ENCODE data around the gene YIPF2. TPM values are rescaled to one million over a fixed set of nuclear protein-coding genes. Genes with fewer than 3 reads are reported as not detected.

YIPF2 gene
- total and polyA plus RNA-seq, 2 donors: 28.8 to 40.2 TPM

- Histone ChIP-seq H3K27ac (ENCODE audit: low read depth in 1 of 2, low read length in 1 of 2) (no peak overlapping the region), H3K9me3 (ENCODE audit: control insufficient read depth in 2 of 2, insufficient read depth in 1 of 2, low read length in 1 of 2) (no peaks in the 10 kb centered on the region), H3K36me3 (ENCODE audit: control insufficient read depth in 2 of 2, insufficient read depth in 2 of 2, low read length in 1 of 2) (no peaks in the 10 kb centered on the region), H3K4me3 (ENCODE audit: low read length in 2 of 2) (no peak overlapping the region), H3K27me3 (ENCODE audit: control insufficient read depth in 2 of 2, insufficient read depth in 1 of 2, low read length in 1 of 2) (no peaks in the 10 kb centered on the region), H3K4me1 (ENCODE audit: control insufficient read depth in 2 of 2, insufficient read depth in 2 of 2, low read length in 2 of 2) (peaks cover 3 to 15% of the 10 kb centered on the region in 2 donors)
- WGBS: 95% methylated on average over 10 of the region's 10 CpGs
- DNase-seq (ENCODE audit: low read depth in 6 of 9, low spot score in 9 of 9): no peak
Observed at GRCh38 chr19:10899151-10899653, 29.2 kb downstream of the YIPF2 start.

DNA sequence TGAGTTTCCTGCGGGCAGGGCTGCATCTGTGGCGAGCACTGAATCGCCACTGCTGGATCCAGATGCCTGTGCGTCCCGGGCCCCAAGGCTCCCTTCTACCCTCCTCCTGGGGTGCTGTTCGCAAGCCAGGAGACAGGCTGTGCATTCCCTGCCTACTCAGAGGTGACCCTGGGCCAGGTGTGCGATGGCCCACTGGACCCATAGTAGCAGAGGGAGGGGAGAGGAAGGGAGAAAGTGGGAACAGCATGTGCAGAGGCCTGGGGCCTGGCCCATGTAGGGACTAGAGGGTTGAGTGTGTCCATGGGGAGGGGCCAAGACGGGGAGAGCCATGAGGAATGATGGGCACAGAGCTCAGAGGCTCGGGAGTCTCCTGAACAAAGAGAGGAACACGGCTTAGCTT lies 29.8 kb downstream of the YIPF2 start:
- DNase-seq (ENCODE audit: low read depth in 6 of 9, low spot score in 9 of 9): no peak
- Histone ChIP-seq H3K27ac (ENCODE audit: low read depth in 1 of 2, low read length in 1 of 2) (no peak overlapping the region), H3K36me3 (ENCODE audit: control insufficient read depth in 2 of 2, insufficient read depth in 2 of 2, low read length in 1 of 2) (no peaks in the 10 kb centered on the region), H3K4me3 (ENCODE audit: low read length in 2 of 2) (no peak overlapping the region), H3K9me3 (ENCODE audit: control insufficient read depth in 2 of 2, insufficient read depth in 1 of 2, low read length in 1 of 2) (no peaks in the 10 kb centered on the region), H3K27me3 (ENCODE audit: control insufficient read depth in 2 of 2, insufficient read depth in 1 of 2, low read length in 1 of 2) (no peaks in the 10 kb centered on the region), H3K4me1 (ENCODE audit: control insufficient read depth in 2 of 2, insufficient read depth in 2 of 2, low read length in 2 of 2) (peaks cover 3 to 15% of the 10 kb centered on the region in 2 donors)
- WGBS: 97% methylated on average over 10 of the region's 10 CpGs

GRCh38 chr19:10896851-10897526 lies 31.4 kb downstream of the YIPF2 start:
- Histone ChIP-seq H3K27ac (ENCODE audit: low read depth in 1 of 2, low read length in 1 of 2) (peak overlapping the region in 1 of 2 donors; percentile 82), H3K9me3 (ENCODE audit: control insufficient read depth in 2 of 2, insufficient read depth in 1 of 2, low read length in 1 of 2) (no peaks in the 10 kb centered on the region), H3K4me1 (ENCODE audit: control insufficient read depth in 2 of 2, insufficient read depth in 2 of 2, low read length in 2 of 2) (peaks cover 3 to 15% of the 10 kb centered on the region in 2 donors), H3K4me3 (ENCODE audit: low read length in 2 of 2) (no peak overlapping the region), H3K27me3 (ENCODE audit: control insufficient read depth in 2 of 2, insufficient read depth in 1 of 2, low read length in 1 of 2) (no peaks in the 10 kb centered on the region), H3K36me3 (ENCODE audit: control insufficient read depth in 2 of 2, insufficient read depth in 2 of 2, low read length in 1 of 2) (no peaks in the 10 kb centered on the region)
- peak in 4 of 9 donors; percentile 27 to 66 (median 45) for DNase-seq (ENCODE audit: low read depth in 6 of 9, low spot score in 9 of 9)
- 80% methylated on average over 7 of the region's 7 CpGs for WGBS

- WGBS: 97% methylated on average over 12 of the region's 12 CpGs
- Histone ChIP-seq H3K4me3 (ENCODE audit: low read length in 2 of 2) (no peak overlapping the region), H3K9me3 (ENCODE audit: control insufficient read depth in 2 of 2, insufficient read depth in 1 of 2, low read length in 1 of 2) (no peaks in the 10 kb centered on the region), H3K27ac (ENCODE audit: low read depth in 1 of 2, low read length in 1 of 2) (no peak overlapping the region), H3K4me1 (ENCODE audit: control insufficient read depth in 2 of 2, insufficient read depth in 2 of 2, low read length in 2 of 2) (peaks cover 3 to 21% of the 10 kb centered on the region in 2 donors), H3K36me3 (ENCODE audit: control insufficient read depth in 2 of 2, insufficient read depth in 2 of 2, low read length in 1 of 2) (no peaks in the 10 kb centered on the region), H3K27me3 (ENCODE audit: control insufficient read depth in 2 of 2, insufficient read depth in 1 of 2, low read length in 1 of 2) (no peaks in the 10 kb centered on the region)
- DNase-seq (ENCODE audit: low read depth in 6 of 9, low spot score in 9 of 9): no peak
Observed at GRCh38 chr19:10895920-10896319, 32.5 kb downstream of the YIPF2 start.

- WGBS: 97% methylated on average over 6 of the region's 6 CpGs
- H3K36me3 ChIP-seq (ENCODE audit: control insufficient read depth in 2 of 2, insufficient read depth in 2 of 2, low read length in 1 of 2): no peaks in the 10 kb centered on the region
- peaks cover 3 to 21% of the 10 kb centered on the region in 2 donors for H3K4me1 ChIP-seq (ENCODE audit: control insufficient read depth in 2 of 2, insufficient read depth in 2 of 2, low read length in 2 of 2)
- no peaks in the 10 kb centered on the region for H3K9me3 ChIP-seq (ENCODE audit: control insufficient read depth in 2 of 2, insufficient read depth in 1 of 2, low read length in 1 of 2)
- DNase-seq (ENCODE audit: low read depth in 6 of 9, low spot score in 9 of 9): no peak
- no peak overlapping the region for H3K4me3 ChIP-seq (ENCODE audit: low read length in 2 of 2)
- H3K27ac ChIP-seq (ENCODE audit: low read depth in 1 of 2, low read length in 1 of 2): no peak overlapping the region
- H3K27me3 ChIP-seq (ENCODE audit: control insufficient read depth in 2 of 2, insufficient read depth in 1 of 2, low read length in 1 of 2): no peaks in the 10 kb centered on the region
Observed at GRCh38 chr19:10895363-10895762, 33.1 kb downstream of the YIPF2 start.

- peaks cover 3 to 21% of the 10 kb centered on the region in 2 donors for H3K4me1 ChIP-seq (ENCODE audit: control insufficient read depth in 2 of 2, insufficient read depth in 2 of 2, low read length in 2 of 2)
Observed at GRCh38 chr19:10894911-10895213, 33.6 kb downstream of the YIPF2 start.

DNA sequence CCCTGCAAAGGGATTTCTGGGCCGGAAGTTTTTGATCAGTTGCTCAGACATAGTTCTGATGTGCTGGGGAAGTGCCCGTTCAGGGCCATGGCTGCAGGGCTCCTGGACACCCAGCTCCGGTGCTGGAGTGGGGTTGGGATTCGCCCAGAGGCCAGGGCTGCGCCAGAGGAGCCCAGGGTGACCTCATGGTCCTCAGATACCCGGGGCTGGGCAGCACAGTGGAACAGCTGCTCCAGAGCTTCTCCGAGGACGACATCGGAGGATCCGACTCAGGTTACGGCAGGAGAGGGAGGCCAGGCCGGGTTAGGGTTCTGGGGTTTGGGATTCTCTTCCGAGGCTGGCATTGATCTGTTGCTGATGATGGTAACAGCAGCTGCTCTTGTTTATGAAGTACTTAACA lies 36.2 kb downstream of the YIPF2 start:
- WGBS: 97% methylated on average over 13 of the region's 13 CpGs
- no peaks in the 10 kb centered on the region for H3K9me3 ChIP-seq (ENCODE audit: control insufficient read depth in 2 of 2, insufficient read depth in 1 of 2, low read length in 1 of 2)
- no peak overlapping the region for H3K27ac ChIP-seq (ENCODE audit: low read depth in 1 of 2, low read length in 1 of 2)
- H3K27me3 ChIP-seq (ENCODE audit: control insufficient read depth in 2 of 2, insufficient read depth in 1 of 2, low read length in 1 of 2): no peaks in the 10 kb centered on the region
- H3K4me3 ChIP-seq (ENCODE audit: low read length in 2 of 2): no peak overlapping the region
- H3K4me1 ChIP-seq (ENCODE audit: control insufficient read depth in 2 of 2, insufficient read depth in 2 of 2, low read length in 2 of 2): peaks cover 3 to 25% of the 10 kb centered on the region in 2 donors
- DNase-seq (ENCODE audit: low read depth in 6 of 9, low spot score in 9 of 9): no peak
- peaks cover 0 to 3% of the 10 kb centered on the region in 2 donors for H3K36me3 ChIP-seq (ENCODE audit: control insufficient read depth in 2 of 2, insufficient read depth in 2 of 2, low read length in 1 of 2)

More at GRCh38 chr19:10894911-10895213, 33.6 kb downstream of the YIPF2 start:
- H3K27me3 ChIP-seq (ENCODE audit: control insufficient read depth in 2 of 2, insufficient read depth in 1 of 2, low read length in 1 of 2): no peaks in the 10 kb centered on the region
- no peak overlapping the region for H3K27ac ChIP-seq (ENCODE audit: low read depth in 1 of 2, low read length in 1 of 2)
- H3K4me3 ChIP-seq (ENCODE audit: low read length in 2 of 2): no peak overlapping the region
- H3K9me3 ChIP-seq (ENCODE audit: control insufficient read depth in 2 of 2, insufficient read depth in 1 of 2, low read length in 1 of 2): no peaks in the 10 kb centered on the region
- DNase-seq (ENCODE audit: low read depth in 6 of 9, low spot score in 9 of 9): no peak
- H3K36me3 ChIP-seq (ENCODE audit: control insufficient read depth in 2 of 2, insufficient read depth in 2 of 2, low read length in 1 of 2): no peaks in the 10 kb centered on the region
- 98% methylated on average over 7 of the region's 7 CpGs for WGBS

DNA sequence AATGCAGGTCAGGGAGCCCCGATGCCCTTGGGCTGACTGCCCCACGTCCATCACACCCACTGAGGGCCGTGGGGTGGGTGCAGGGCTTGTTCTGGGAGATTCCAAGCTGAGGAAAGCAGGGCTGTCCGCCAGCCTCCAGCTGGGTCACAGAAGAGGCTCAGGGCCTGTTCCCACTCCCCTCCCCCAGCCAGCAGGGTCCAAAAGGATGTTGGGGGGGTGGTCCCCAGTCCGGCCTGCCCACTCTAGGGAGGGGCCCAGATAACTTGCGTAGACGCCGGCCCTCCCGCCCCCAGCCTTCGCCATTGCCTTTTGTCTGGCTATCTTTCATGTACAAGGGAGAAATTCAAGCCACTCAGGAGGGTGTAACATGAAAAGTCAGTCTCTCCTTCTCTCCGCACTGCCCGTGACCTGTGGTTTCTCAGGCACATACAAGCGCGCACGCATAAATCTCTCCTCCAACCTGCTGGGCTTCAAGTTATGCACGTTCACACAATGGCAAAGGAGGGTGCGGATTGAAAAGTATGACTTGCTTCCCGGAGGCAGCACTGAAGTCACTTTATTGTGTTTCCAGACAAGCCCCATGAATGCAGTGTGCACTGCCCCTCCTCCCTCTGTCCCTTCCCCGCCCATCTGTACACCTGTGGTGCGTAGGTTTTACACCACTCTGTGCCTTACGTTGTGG lies 36.9 kb downstream of the YIPF2 start:
- WGBS: 94% methylated on average over 21 of the region's 21 CpGs
- Histone ChIP-seq H3K36me3 (ENCODE audit: control insufficient read depth in 2 of 2, insufficient read depth in 2 of 2, low read length in 1 of 2) (peaks cover 0 to 3% of the 10 kb centered on the region in 2 donors), H3K9me3 (ENCODE audit: control insufficient read depth in 2 of 2, insufficient read depth in 1 of 2, low read length in 1 of 2) (no peaks in the 10 kb centered on the region), H3K4me1 (ENCODE audit: control insufficient read depth in 2 of 2, insufficient read depth in 2 of 2, low read length in 2 of 2) (peaks cover under 1 to 18% of the 10 kb centered on the region in 2 donors), H3K27ac (ENCODE audit: low read depth in 1 of 2, low read length in 1 of 2) (no peak overlapping the region), H3K4me3 (ENCODE audit: low read length in 2 of 2) (no peak overlapping the region), H3K27me3 (ENCODE audit: control insufficient read depth in 2 of 2, insufficient read depth in 1 of 2, low read length in 1 of 2) (no peaks in the 10 kb centered on the region)
- DNase-seq (ENCODE audit: low read depth in 6 of 9, low spot score in 9 of 9): no peak

- WGBS: 98% methylated on average over 4 of the region's 4 CpGs
- H3K27me3 ChIP-seq (ENCODE audit: control insufficient read depth in 2 of 2, insufficient read depth in 1 of 2, low read length in 1 of 2): no peaks in the 10 kb centered on the region
Observed at GRCh38 chr19:10889880-10890279, 38.6 kb downstream of the YIPF2 start.

More at GRCh38 chr19:10889880-10890279, 38.6 kb downstream of the YIPF2 start:
- Histone ChIP-seq H3K9me3 (ENCODE audit: control insufficient read depth in 2 of 2, insufficient read depth in 1 of 2, low read length in 1 of 2) (no peaks in the 10 kb centered on the region), H3K27ac (ENCODE audit: low read depth in 1 of 2, low read length in 1 of 2) (no peak overlapping the region), H3K4me1 (ENCODE audit: control insufficient read depth in 2 of 2, insufficient read depth in 2 of 2, low read length in 2 of 2) (peaks cover 0 to 12% of the 10 kb centered on the region in 2 donors), H3K36me3 (ENCODE audit: control insufficient read depth in 2 of 2, insufficient read depth in 2 of 2, low read length in 1 of 2) (peaks cover 0 to 3% of the 10 kb centered on the region in 2 donors), H3K4me3 (ENCODE audit: low read length in 2 of 2) (no peak overlapping the region)
- no peak for DNase-seq (ENCODE audit: low read depth in 6 of 9, low spot score in 9 of 9)
